ENCODE results near the gene CAMK2A.

CAMK2A gene

GRCh38 chr5:150323092-150323491 is 33.5 kb upstream of the CAMK2A start:
- H3K9me3 ChIP-seq (ENCODE audit: control insufficient read depth, insufficient read depth, low read depth, low read length) = no peaks in the 10 kb centered on the region
- CTCF ChIA-PET = interaction anchor here (0.7 to 1.4 kb wide), 2 partner anchors 14 to 28 kb away, joined by 3 to 6 read pairs; no protein-coding TSS in a partner anchor
- no peak overlapping the region for H3K4me3 ChIP-seq (ENCODE audit: low read depth, low read length)
- peaks cover 7% of the 10 kb centered on the region for H3K4me1 ChIP-seq (ENCODE audit: control insufficient read depth, insufficient read depth, low read length)
- TF ChIP-seq MZF1 (tag by site-specific recombination; IDR thresholded peaks at IDR 0.05; ENCODE audit: borderline replicate concordance) = no peak
- TF ChIP-seq SCRT2 (tag by site-specific recombination; IDR thresholded peaks at IDR 0.05) = peak; percentile 62; the same call in 1 of the 2 replicates
- TF ChIP-seq ATF2 (tag by site-specific recombination; IDR thresholded peaks at IDR 0.05; ENCODE audit: low read depth) = peak; percentile 65
- no peak overlapping the region for H3K27ac ChIP-seq (ENCODE audit: extremely low read depth, low read depth, low read length)
- POLR2A ChIA-PET = no interaction called here
- H3K36me3 ChIP-seq (ENCODE audit: control insufficient read depth in 2 of 2, insufficient read depth in 1 of 2, low read length in 2 of 2) = no peaks in the 10 kb centered on the region

- CTCF ChIA-PET = interaction anchor here (1.4 kb wide), 1 partner anchor 29 kb away, joined by 6 read pairs; no protein-coding TSS in a partner anchor
- TF ChIP-seq ZNF239 (tag by site-specific recombination; IDR thresholded peaks at IDR 0.05) (no peak), ZFP37 (tag by site-specific recombination; IDR thresholded peaks at IDR 0.05) (no peak), ZSCAN23 (tag by site-specific recombination; IDR thresholded peaks at IDR 0.05) (no peak), MZF1 (tag by site-specific recombination; IDR thresholded peaks at IDR 0.05; ENCODE audit: borderline replicate concordance) (no peak), REST (tag by site-specific recombination; IDR thresholded peaks at IDR 0.05) (no peak), SP7 (tag by site-specific recombination; IDR thresholded peaks at IDR 0.05) (no peak), TCF7L2 (IDR thresholded peaks at IDR 0.05; ENCODE audit: borderline replicate concordance, low read depth, low read length) (no peak), TRIM28 (IDR thresholded peaks at IDR 0.05; ENCODE audit: borderline replicate concordance, low read length) (no peak), ZNF596 (tag by site-specific recombination; IDR thresholded peaks at IDR 0.05) (no peak), ZNF704 (tag by site-specific recombination; IDR thresholded peaks at IDR 0.05) (no peak), ZNF2 (tag by site-specific recombination; IDR thresholded peaks at IDR 0.05) (no peak), ZNF416 (tag by site-specific recombination; IDR thresholded peaks at IDR 0.05) (no peak), ZNF140 (tag by site-specific recombination; IDR thresholded peaks at IDR 0.05) (no peak), SCRT2 (tag by site-specific recombination; IDR thresholded peaks at IDR 0.05) (no peak), BCL6B (tag by site-specific recombination; IDR thresholded peaks at IDR 0.05) (no peak), ZNF549 (tag by site-specific recombination; IDR thresholded peaks at IDR 0.05) (no peak), ZNF561 (tag by site-specific recombination; IDR thresholded peaks at IDR 0.05; ENCODE audit: borderline replicate concordance) (no peak), ZNF529 (tag by site-specific recombination; IDR thresholded peaks at IDR 0.05; ENCODE audit: insufficient replicate concordance) (no peak)
- peaks cover 7% of the 10 kb centered on the region for H3K4me1 ChIP-seq (ENCODE audit: control insufficient read depth, insufficient read depth, low read length)
These were observed 32.6 kb upstream of the CAMK2A start for GRCh38 chr5:150322202-150322601.

More at GRCh38 chr5:150322202-150322601, 32.6 kb upstream of the CAMK2A start:
- Histone ChIP-seq H3K27ac (ENCODE audit: extremely low read depth, low read depth, low read length) (no peak overlapping the region), H3K36me3 (ENCODE audit: control insufficient read depth in 2 of 2, insufficient read depth in 1 of 2, low read length in 2 of 2) (no peaks in the 10 kb centered on the region), H3K9me3 (ENCODE audit: control insufficient read depth, insufficient read depth, low read depth, low read length) (no peaks in the 10 kb centered on the region), H3K4me3 (ENCODE audit: low read depth, low read length) (no peak overlapping the region)
- POLR2A ChIA-PET = no interaction called here

All from HEK293 (cell line).